GM12878 (cell line): Measurements from ENCODE around the gene RPUSD1. TPM values are rescaled to one million over a fixed set of nuclear protein-coding genes. Genes with fewer than 3 reads are reported as not detected.

Experiments used
- CBX3 ChIP-seq: fragments of 200-600 bp; sonication (generic); IDR thresholded peaks from 2 replicates; pipeline ENCODE4 v1.6.1; 2016; ENCODE audit warnings: low read depth, borderline replicate concordance
- CHD2 ChIP-seq: IDR thresholded peaks from 2 replicates; pipeline ENCODE4 v1.6.1; 2011; ENCODE audit warnings: low read depth, low read length, improper control_type of control experiment, borderline replicate concordance
- E2F4 ChIP-seq: IDR thresholded peaks from 2 replicates; pipeline ENCODE4 v1.6.1; 2012; ENCODE audit warnings: low read depth, low read length, improper control_type of control experiment
- EGR1 ChIP-seq, 2 experiments: IDR thresholded peaks; 1 replicate in 1 of 2; 2 replicates in 1 of 2; pipeline ENCODE4 v1.6.1; 2011 to 2012; ENCODE audit warnings: low read depth in 2 of 2, low read length in 2 of 2, borderline replicate concordance in 1 of 2, mild to moderate bottlenecking in 1 of 2, moderate library complexity in 1 of 2
- GABPA ChIP-seq: IDR thresholded peaks from 2 replicates; pipeline ENCODE4 v1.6.1; 2014; ENCODE audit warnings: antibody characterized with exemption, low read depth, mild to moderate bottlenecking, inconsistent platforms
- GATAD2B ChIP-seq: fragments of 450-650 bp; conservative IDR thresholded peaks from 2 replicates; pipeline ENCODE4 v1.6.1; 2017; ENCODE audit warnings: low read depth, mild to moderate bottlenecking, moderate library complexity
- IKZF2 ChIP-seq, 2 experiments: fragments of 450-650 bp; IDR thresholded peaks; 2 replicates each; pipeline ENCODE4 v1.6.1; 2017; ENCODE audit warnings: mild to moderate bottlenecking in 2 of 2, moderate library complexity in 2 of 2
- JUNB ChIP-seq: IDR thresholded peaks from 2 replicates; pipeline ENCODE4 v1.6.1; 2016; ENCODE audit warnings: antibody characterized with exemption, mild to moderate bottlenecking
- JUND ChIP-seq: IDR thresholded peaks from 2 replicates; pipeline ENCODE4 v1.6.1; 2012; ENCODE audit warnings: low read depth, mild to moderate bottlenecking, low read length, improper control_type of control experiment, moderate library complexity
- NFYB ChIP-seq: IDR thresholded peaks from 2 replicates; pipeline ENCODE4 v1.6.1; 2011; ENCODE audit warnings: low read depth, mild to moderate bottlenecking, low read length, improper control_type of control experiment, moderate library complexity; ENCODE audit not compliant: insufficient read depth
- NR2C2 ChIP-seq: IDR thresholded peaks from 2 replicates; pipeline ENCODE4 v1.6.1; 2011; ENCODE audit warnings: borderline replicate concordance, low read depth; ENCODE audit not compliant: control insufficient read depth, insufficient read length
- NR2F1 ChIP-seq: fragments of 450-650 bp; conservative IDR thresholded peaks from 2 replicates; pipeline ENCODE4 v1.6.1; 2017; ENCODE audit warnings: mild to moderate bottlenecking
- PML ChIP-seq: IDR thresholded peaks from 2 replicates; pipeline ENCODE4 v1.6.1; 2012; ENCODE audit warnings: low read length, inconsistent platforms
- POLR2A ChIP-seq: IDR thresholded peaks from 2 replicates; pipeline ENCODE4 v1.6.1; 2011; ENCODE audit warnings: low read depth, mild to moderate bottlenecking, low read length
- RB1 ChIP-seq: fragments of 450-650 bp; formaldehyde crosslinking; IDR thresholded peaks from 2 replicates; pipeline ENCODE4 v1.6.1; 2017; ENCODE audit warnings: mild to moderate bottlenecking, borderline replicate concordance
- RELB ChIP-seq: fragments of 450-650 bp; IDR thresholded peaks from 2 replicates; pipeline ENCODE4 v1.6.1; 2017; ENCODE audit warnings: low read depth, mild to moderate bottlenecking, moderate library complexity
- SIN3A ChIP-seq: IDR thresholded peaks from 2 replicates; pipeline ENCODE4 v1.6.1; 2012; ENCODE audit warnings: low read depth, low read length, improper control_type of control experiment
- SKIL ChIP-seq: fragments of 450-650 bp; IDR thresholded peaks from 2 replicates; pipeline ENCODE4 v1.6.1; 2017; ENCODE audit warnings: mild to moderate bottlenecking, low read depth, inconsistent platforms; ENCODE audit not compliant: poor library complexity, severe bottlenecking
- SPI1 ChIP-seq: IDR thresholded peaks from 2 replicates; pipeline ENCODE4 v1.6.1; 2011; ENCODE audit warnings: low read depth, mild to moderate bottlenecking, low read length, moderate library complexity, borderline replicate concordance; ENCODE audit not compliant: insufficient read depth
- TCF3 ChIP-seq: IDR thresholded peaks from 2 replicates; pipeline ENCODE4 v1.6.1; 2012; ENCODE audit warnings: low read depth, mild to moderate bottlenecking, low read length, borderline replicate concordance; ENCODE audit not compliant: insufficient read depth
- YY1 ChIP-seq: IDR thresholded peaks from 2 replicates; pipeline ENCODE4 v1.6.1; 2011; ENCODE audit warnings: low read depth, mild to moderate bottlenecking, low read length
- ZNF384 ChIP-seq: IDR thresholded peaks from 2 replicates; pipeline ENCODE4 v1.6.1; 2012; ENCODE audit warnings: low read depth, mild to moderate bottlenecking, low read length, improper control_type of control experiment, borderline replicate concordance
- ZZZ3 ChIP-seq: IDR thresholded peaks from 2 replicates; pipeline ENCODE4 v1.6.1; 2011; ENCODE audit warnings: low read depth; ENCODE audit not compliant: control insufficient read depth, insufficient read length
- polyA plus RNA-seq, 11 experiments: library from polyadenylated mRNA; depleted of rRNA in 4 of 11; unstranded in 6 of 11; stranded (reverse) in 5 of 11; fragments of >200 nt; fragmentation: Nextera tagmentation in 4 of 11; fragmentation: Illumina TruSeq in 1 of 11; extraction: Ambion mirVana in 4 of 11; extraction: Trizol in 1 of 11; gene quantifications; 1 replicate in 1 of 11; 2 replicates in 10 of 11; pipeline versions ENCODE4 v1.2.1 to v1.2.3, GENCODE V29; 2011 to 2016; ENCODE audit warnings: inconsistent platforms in 2 of 11, missing spikeins in 2 of 11, low read depth in 1 of 11
- total RNA-seq, 4 experiments: library from RNA; depleted of rRNA in 3 of 4; stranded (reverse); fragments of >200 nt in 3 of 4; fragmentation: Illumina TruSeq in 1 of 4; extraction: Trizol in 1 of 4; gene quantifications; 2 replicates each; pipeline versions ENCODE4 v1.2.1 to v1.2.3, GENCODE V29; 2013 to 2021
- TF ChIP-seq, protein P1 (sequence below): fragments of 450-650 bp; IDR thresholded peaks from 2 replicates; pipeline ENCODE4 v1.6.1; 2016; ENCODE audit warnings: mild to moderate bottlenecking

The RPUSD1 gene
- total and polyA plus RNA-seq, 10 of the 15 experiments (the other 5 are each of a cell fraction or from before 2014, with no cell fraction given), result 0.55 to 49.9 (median 21.1) TPM

DNA sequence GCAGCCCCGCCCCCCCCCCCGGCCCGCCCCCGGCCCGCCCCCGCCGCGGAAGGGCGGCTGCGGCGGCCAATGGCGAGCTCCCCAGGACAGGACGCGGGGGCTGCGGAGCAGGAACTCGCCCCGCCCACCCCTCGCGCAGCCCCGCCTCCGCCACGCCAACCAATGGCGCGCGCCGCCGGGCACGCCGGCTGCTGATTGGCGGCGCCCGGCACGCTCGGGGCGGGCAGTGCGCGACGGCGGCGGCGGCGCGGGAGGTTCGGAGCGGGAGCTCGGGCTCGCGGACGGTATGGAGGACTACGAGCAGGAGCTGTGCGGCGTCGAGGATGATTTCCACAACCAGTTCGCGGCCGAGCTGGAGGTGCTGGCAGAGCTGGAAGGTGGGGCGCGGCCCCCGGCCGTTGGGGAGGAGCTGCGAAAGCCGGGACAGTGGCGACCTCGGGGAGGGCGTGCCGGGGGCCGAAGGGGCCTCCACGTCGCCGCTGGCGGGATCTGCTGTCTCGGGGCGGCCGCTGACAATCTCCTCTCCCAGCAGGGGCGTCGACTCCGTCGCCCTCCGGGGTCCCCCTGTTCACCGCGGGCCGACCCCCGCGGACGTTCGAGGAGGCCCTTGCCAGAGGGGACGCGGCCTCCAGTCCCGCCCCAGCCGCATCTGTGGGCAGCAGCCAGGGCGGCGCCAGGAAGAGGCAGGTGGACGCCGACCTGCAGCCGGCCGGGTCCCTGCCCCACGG is 382 bp upstream of the RPUSD1 start, which contains the start of gene CHTF18 (continued):
- 0 out of 2 replicates have a peak, but pooled peaks have one; percentile 15 for TF ChIP-seq RELB
- TF ChIP-seq RB1, result peak; percentile 70; the same call in 1 of the 2 replicates
- TF ChIP-seq CBX3, result no peak
- TF ChIP-seq SIN3A, result peak; percentile 97
- no peak for TF ChIP-seq JUND
- 0 out of 2 replicates have a peak, but pooled peaks have one; percentile 21 for TF ChIP-seq GATAD2B
- TF ChIP-seq E2F4, result peak; percentile 91
- TF ChIP-seq POLR2A, result peak; percentile 76
- TF ChIP-seq NR2C2, result no peak
- no peak for TF ChIP-seq NR2F1
- TF ChIP-seq CHD2, result peak; percentile 68; the same call in 1 of the 2 replicates
- TF ChIP-seq SKIL, result no peak
- TF ChIP-seq YY1, result peak; percentile 29; the same call in 1 of the 2 replicates
- no peak for TF ChIP-seq ZZZ3
- no peak for TF ChIP-seq TCF3
- no peak for TF ChIP-seq SPI1
- peak; percentile 91 for TF ChIP-seq NFYB
- peak; percentile 80 to 89 for TF ChIP-seq EGR1 (IDR thresholded peaks at IDR 0.05; ENCODE audit: borderline replicate concordance in 1 of 2, low read depth in 2 of 2, low read length in 2 of 2)
- no peak for TF ChIP-seq PML
- no peak for TF ChIP-seq JUNB
- TF ChIP-seq GABPA, result no peak
- TF ChIP-seq, protein P1, sequence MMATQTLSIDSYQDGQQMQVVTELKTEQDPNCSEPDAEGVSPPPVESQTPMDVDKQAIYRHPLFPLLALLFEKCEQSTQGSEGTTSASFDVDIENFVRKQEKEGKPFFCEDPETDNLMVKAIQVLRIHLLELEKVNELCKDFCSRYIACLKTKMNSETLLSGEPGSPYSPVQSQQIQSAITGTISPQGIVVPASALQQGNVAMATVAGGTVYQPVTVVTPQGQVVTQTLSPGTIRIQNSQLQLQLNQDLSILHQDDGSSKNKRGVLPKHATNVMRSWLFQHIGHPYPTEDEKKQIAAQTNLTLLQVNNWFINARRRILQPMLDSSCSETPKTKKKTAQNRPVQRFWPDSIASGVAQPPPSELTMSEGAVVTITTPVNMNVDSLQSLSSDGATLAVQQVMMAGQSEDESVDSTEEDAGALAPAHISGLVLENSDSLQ, result 0 out of 2 replicates have a peak, but pooled peaks have one; percentile 6
- TF ChIP-seq IKZF2 (IDR thresholded peaks at IDR 0.05), result no peak
- TF ChIP-seq ZNF384, result no peak
